Esophagus (tissue), 2 donors: ENCODE data around the gene GIN1. TPM values are rescaled to one million over a fixed set of nuclear protein-coding genes. Genes with fewer than 3 reads are reported as not detected.
"Not testable (repeated sequence)": the region's sequence is repeated elsewhere in the genome, so short reads cannot be mapped to it uniquely, and the experiment has no call there.

Source experiments
- H3K27ac ChIP-seq, 2 donors: one replicate each; pipeline ENCODE4 v1.5.1; 2013; ENCODE audit warnings: low read depth in 2 of 2, mild to moderate bottlenecking in 2 of 2, inconsistent platforms in 1 of 2, low read length in 1 of 2, moderate library complexity in 1 of 2
- H3K27me3 ChIP-seq, 2 donors: one replicate each; pipeline ENCODE4 v1.6.1; 2013; ENCODE audit warnings: low read length in 2 of 2, control low read depth in 1 of 2, mild to moderate bottlenecking in 1 of 2; ENCODE audit not compliant: insufficient read depth in 2 of 2, control insufficient read depth in 1 of 2
- H3K36me3 ChIP-seq, 2 donors: one replicate each; pipeline ENCODE4 v1.6.1; 2013; ENCODE audit warnings: low read length in 1 of 2; ENCODE audit not compliant: control insufficient read depth in 2 of 2, insufficient read depth in 2 of 2
- H3K4me1 ChIP-seq, 2 donors: one replicate each; pipeline ENCODE4 v1.6.1; 2013; ENCODE audit warnings: low read length in 1 of 2; ENCODE audit not compliant: control insufficient read depth in 2 of 2, insufficient read depth in 2 of 2
- H3K4me3 ChIP-seq, 2 donors: one replicate each; pipeline ENCODE4 v1.5.1; 2013; ENCODE audit warnings: low read length in 2 of 2, mild to moderate bottlenecking in 2 of 2, low read depth in 1 of 2, moderate library complexity in 1 of 2
- H3K9me3 ChIP-seq, 2 donors: one replicate each; pipeline ENCODE4 v1.6.1; 2013; ENCODE audit warnings: mild to moderate bottlenecking in 2 of 2, low read depth in 1 of 2, low read length in 1 of 2, moderate library complexity in 1 of 2; ENCODE audit not compliant: control insufficient read depth in 2 of 2, insufficient read depth in 1 of 2
- WGBS, 2 donors: extraction: QIAGEN DNeasy Blood & Tissue Kit; methylation state at CpG; one replicate each; pipeline ENCODE4 v1.1.7; 2013; 5-methylcytosine and 5-hydroxymethylcytosine counted together
- polyA plus RNA-seq, 2 donors: library from polyadenylated mRNA; stranded (reverse); fragments of 200-250 nt; gene quantifications; one replicate each; pipeline ENCODE4 v1.2.3, GENCODE V29; 2013
- donor health status: healthy with polysubstance abuse.
- donor health status: Bipolar disorder and iron deficiency.

The GIN1 gene
- polyA plus RNA-seq = 1 to 10 TPM; 2.2 to 2.6 TPM

- Histone ChIP-seq H3K4me1 (no peaks in the 10 kb centered on the region), H3K9me3 (no peaks in the 10 kb centered on the region), H3K27me3 (no peaks in the 10 kb centered on the region), H3K4me3 (peak within 1 kb of the TSS; percentile 76 to 99), H3K27ac (peak within 1 kb of the TSS; percentile 95 to 98), H3K36me3 (peaks cover 0 to 2% of the 10 kb centered on the region in 2 donors)
- 1% methylated on average over 46 of the region's 46 CpGs for WGBS, 2 donors
Observed at GRCh38 chr5:103119765-103120606, at the start of gene GIN1, which contains the start of gene PPIP5K2. GIN1 (minus strand) TSS chr5:103120138; CDS start chr5:103108707, 11,431 bp downstream. PPIP5K2 (plus strand) TSS chr5:103120301; CDS start chr5:103129590, 9,289 bp downstream.

- Histone ChIP-seq H3K36me3 (no peaks in the 10 kb centered on the region), H3K4me3 (no peak overlapping the region), H3K4me1 (no peaks in the 10 kb centered on the region), H3K27ac (no peak overlapping the region), H3K9me3 (no peaks in the 10 kb centered on the region), H3K27me3 (no peaks in the 10 kb centered on the region)
Observed at GRCh38 chr5:103166706-103167105, 46.8 kb upstream of the GIN1 start.

GRCh38 chr5:103151156-103151555 is 31.2 kb upstream of the GIN1 start:
- Histone ChIP-seq H3K27me3 (no peaks in the 10 kb centered on the region), H3K4me3 (no peak overlapping the region), H3K27ac (no peak overlapping the region), H3K9me3 (no peaks in the 10 kb centered on the region), H3K36me3 (no peaks in the 10 kb centered on the region), H3K4me1 (no peaks in the 10 kb centered on the region)
- 98 to 99% methylated on average over 1 of the region's 1 CpG for WGBS, 2 donors

- no peak overlapping the region for H3K27ac ChIP-seq
- no peaks in the 10 kb centered on the region for H3K27me3 ChIP-seq
- no peaks in the 10 kb centered on the region for H3K36me3 ChIP-seq
- H3K4me1 ChIP-seq = no peaks in the 10 kb centered on the region
- 95 to 100% methylated on average over 1 of the region's 1 CpG for WGBS, 2 donors
- no peaks in the 10 kb centered on the region for H3K9me3 ChIP-seq
- no peak overlapping the region for H3K4me3 ChIP-seq
Observed at GRCh38 chr5:103148213-103148612, 28.3 kb upstream of the GIN1 start.

- no peak overlapping the region for H3K4me3 ChIP-seq
- no peaks in the 10 kb centered on the region for H3K36me3 ChIP-seq
- H3K27ac ChIP-seq = no peak overlapping the region
- H3K4me1 ChIP-seq = no peaks in the 10 kb centered on the region
- no peaks in the 10 kb centered on the region for H3K9me3 ChIP-seq
- H3K27me3 ChIP-seq = no peaks in the 10 kb centered on the region
Observed at GRCh38 chr5:103145196-103145595, 25.3 kb upstream of the GIN1 start.

- H3K9me3 ChIP-seq, H3K4me1 ChIP-seq, H3K27ac ChIP-seq, H3K4me3 ChIP-seq, H3K27me3 ChIP-seq, H3K36me3 ChIP-seq: not testable (repeated sequence)
- WGBS, 2 donors = 97 to 98% methylated on average over 19 to 25 of the region's 25 CpGs
Observed at GRCh38 chr5:103142132-103142531, 22.2 kb upstream of the GIN1 start.

GRCh38 chr5:103139264-103139865 is 19.4 kb upstream of the GIN1 start:
- Histone ChIP-seq H3K27me3 (no peaks in the 10 kb centered on the region), H3K4me3 (no peak overlapping the region), H3K4me1 (no peaks in the 10 kb centered on the region), H3K36me3 (peaks cover 0 to 4% of the 10 kb centered on the region in 2 donors), H3K9me3 (no peaks in the 10 kb centered on the region), H3K27ac (no peak overlapping the region)
- 2 to 4% methylated on average over 2 of the region's 2 CpGs for WGBS, 2 donors

GRCh38 chr5:103138202-103138690 is 18.3 kb upstream of the GIN1 start:
- H3K4me1 ChIP-seq = no peaks in the 10 kb centered on the region
- peaks cover 0 to 4% of the 10 kb centered on the region in 2 donors for H3K36me3 ChIP-seq
- H3K4me3 ChIP-seq = no peak overlapping the region
- no peaks in the 10 kb centered on the region for H3K27me3 ChIP-seq
- H3K9me3 ChIP-seq = no peaks in the 10 kb centered on the region
- WGBS, 2 donors = 83 to 89% methylated on average over 3 of the region's 3 CpGs
- no peak overlapping the region for H3K27ac ChIP-seq

GRCh38 chr5:103135461-103135860 is 15.5 kb upstream of the GIN1 start:
- H3K36me3 ChIP-seq = peaks cover 0 to 4% of the 10 kb centered on the region in 2 donors
- no peak overlapping the region for H3K27ac ChIP-seq
- WGBS, 2 donors = 95 to 100% methylated on average over 1 of the region's 1 CpG
- H3K9me3 ChIP-seq = no peaks in the 10 kb centered on the region
- no peaks in the 10 kb centered on the region for H3K27me3 ChIP-seq
- H3K4me3 ChIP-seq = no peak overlapping the region
- H3K4me1 ChIP-seq = no peaks in the 10 kb centered on the region
